ENCODE data around the gene CYLC2. TPM values are rescaled to one million over a fixed set of nuclear protein-coding genes. Genes with fewer than 3 reads are reported as not detected.

CYLC2 gene
- total and polyA plus RNA-seq, 3 donors from 2014 or later = 7.7 to 31.5 (median 20.5) TPM

- Histone ChIP-seq H3K4me1 (no peaks in the 10 kb centered on the region), H3K4me3 (no peak overlapping the region), H3K27me3 (no peaks in the 10 kb centered on the region), H3K27ac (no peak overlapping the region), H3K9me3 (no peaks in the 10 kb centered on the region), H3K36me3 (ENCODE audit: low read depth, missing control alignments) (no peaks in the 10 kb centered on the region)
- 88 to 92% methylated on average over 1 to 3 of the region's 3 CpGs for WGBS, 2 donors
- TF ChIP-seq POLR2A (IDR thresholded peaks at IDR 0.05) = no peak
- TF ChIP-seq CTCF (IDR thresholded peaks at IDR 0.05) = no peak
- no peak for DNase-seq
- intact Hi-C loops (cut with DNase I; ENCODE audit: low total_unique reads) = no loop called here
Observed at GRCh38 chr9:103014242-103014641, 19.1 kb downstream of the CYLC2 start.

- intact Hi-C loops (cut with DNase I; ENCODE audit: low total_unique reads) = no loop called here
- TF ChIP-seq CTCF (IDR thresholded peaks at IDR 0.05) = no peak
- TF ChIP-seq POLR2A (IDR thresholded peaks at IDR 0.05) = no peak
- no peak overlapping the region for H3K27ac ChIP-seq
- H3K9me3 ChIP-seq = no peaks in the 10 kb centered on the region
- no peaks in the 10 kb centered on the region for H3K36me3 ChIP-seq (ENCODE audit: low read depth, missing control alignments)
- DNase-seq = no peak
- H3K4me3 ChIP-seq = no peak overlapping the region
- H3K27me3 ChIP-seq = no peaks in the 10 kb centered on the region
- H3K4me1 ChIP-seq = no peaks in the 10 kb centered on the region
- 47 to 59% methylated on average over 2 of the region's 2 CpGs for WGBS, 2 donors
Observed at GRCh38 chr9:103025796-103026195, 30.7 kb downstream of the CYLC2 start.

GRCh38 chr9:103037508-103038477, 42.7 kb downstream of the CYLC2 start:
- DNase-seq = peak; percentile 25
- Histone ChIP-seq H3K9me3 (no peaks in the 10 kb centered on the region), H3K4me3 (no peak overlapping the region), H3K4me1 (no peaks in the 10 kb centered on the region), H3K27me3 (no peaks in the 10 kb centered on the region), H3K36me3 (ENCODE audit: low read depth, missing control alignments) (no peaks in the 10 kb centered on the region), H3K27ac (no peak overlapping the region)
- WGBS, 2 donors = 61 to 63% methylated on average over 3 to 4 of the region's 4 CpGs
- TF ChIP-seq POLR2A (IDR thresholded peaks at IDR 0.05) (no peak), CTCF (IDR thresholded peaks at IDR 0.05) (no peak)
- intact Hi-C loops (cut with DNase I; ENCODE audit: low total_unique reads) = no loop called here

- H3K9me3 ChIP-seq = no peaks in the 10 kb centered on the region
- H3K4me1 ChIP-seq = no peaks in the 10 kb centered on the region
- no peak overlapping the region for H3K4me3 ChIP-seq
- no peak overlapping the region for H3K27ac ChIP-seq
- H3K36me3 ChIP-seq (ENCODE audit: low read depth, missing control alignments) = no peaks in the 10 kb centered on the region
- no peak for DNase-seq
- H3K27me3 ChIP-seq = no peaks in the 10 kb centered on the region
- 85% methylated on average over 3 of the region's 3 CpGs for WGBS, 2 donors
- TF ChIP-seq POLR2A (IDR thresholded peaks at IDR 0.05) = no peak
- TF ChIP-seq CTCF (IDR thresholded peaks at IDR 0.05) = no peak
- intact Hi-C loops (cut with DNase I; ENCODE audit: low total_unique reads) = no loop called here
Observed at GRCh38 chr9:103041961-103042360, 46.8 kb downstream of the CYLC2 start.

Small RNAs within 50 kb of the gene (small RNA-seq; reads per million reads assigned to genes)
- gene AL589823.1 = 0 reads per million in 2 donors
